NCI-H1417 (cell line): Measurements from ENCODE around the gene DYSF.

Source experiments
- DNase-seq, 3 experiments: peaks; one replicate each; lab custom pipeline; 2025; lab: John Stamatoyannopoulos, UW

DYSF gene

DNA sequence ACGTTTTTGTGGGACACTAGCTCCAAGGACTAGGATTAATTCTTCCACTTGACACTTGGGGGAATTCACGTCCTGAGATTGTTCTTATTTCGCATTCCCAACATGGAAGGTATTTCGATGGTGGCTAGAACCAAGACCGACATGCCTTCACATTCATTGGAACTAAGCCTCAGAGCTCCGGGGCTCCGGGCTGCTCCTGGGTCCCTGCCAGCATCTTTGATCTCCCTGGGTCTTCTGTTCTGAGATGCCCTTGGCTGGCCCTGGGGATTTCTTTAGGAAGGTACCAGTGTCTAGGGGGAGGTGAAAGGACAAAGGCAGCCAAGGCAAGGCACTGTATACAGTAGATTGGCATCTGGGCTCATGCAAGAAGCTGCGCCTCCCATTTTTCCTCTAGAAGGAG, 76.8 kb downstream of the DYSF start:
- DNase-seq = no peak

DNA sequence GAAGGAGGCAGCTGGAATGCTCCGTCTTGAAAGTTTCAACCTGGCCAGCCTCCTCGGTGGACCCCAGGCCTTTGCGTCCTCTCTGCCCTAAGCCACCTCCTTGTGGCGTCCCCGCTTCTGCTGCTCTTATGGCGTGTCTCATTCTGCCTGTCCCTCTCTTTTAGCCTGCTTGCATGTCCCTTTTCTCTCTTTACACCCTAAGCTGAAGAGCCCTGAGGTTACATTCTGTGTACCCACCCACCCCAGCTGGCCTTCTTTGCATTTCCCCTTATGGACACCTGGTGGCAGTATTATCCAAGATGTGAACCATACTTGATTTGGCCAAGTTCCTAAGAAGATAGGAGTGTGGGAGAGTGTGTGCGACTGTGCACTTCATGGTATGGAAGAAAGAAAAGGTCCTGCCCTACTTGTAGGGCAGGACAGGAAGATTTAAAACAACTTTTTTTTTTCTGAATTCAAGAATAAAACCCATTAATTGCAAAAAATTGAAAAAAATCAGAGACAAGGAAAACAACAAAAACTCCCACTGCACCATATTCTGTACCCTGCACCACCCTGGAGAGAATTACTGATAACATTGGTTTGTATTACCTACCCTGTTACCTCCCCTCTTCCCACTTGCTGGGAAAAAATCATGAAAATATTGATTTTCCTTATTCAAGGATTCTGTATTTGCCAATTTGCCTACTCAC, 77.4 kb downstream of the DYSF start:
- peak in 2 of 3 experiments; percentile 27 to 62 for DNase-seq

DNA sequence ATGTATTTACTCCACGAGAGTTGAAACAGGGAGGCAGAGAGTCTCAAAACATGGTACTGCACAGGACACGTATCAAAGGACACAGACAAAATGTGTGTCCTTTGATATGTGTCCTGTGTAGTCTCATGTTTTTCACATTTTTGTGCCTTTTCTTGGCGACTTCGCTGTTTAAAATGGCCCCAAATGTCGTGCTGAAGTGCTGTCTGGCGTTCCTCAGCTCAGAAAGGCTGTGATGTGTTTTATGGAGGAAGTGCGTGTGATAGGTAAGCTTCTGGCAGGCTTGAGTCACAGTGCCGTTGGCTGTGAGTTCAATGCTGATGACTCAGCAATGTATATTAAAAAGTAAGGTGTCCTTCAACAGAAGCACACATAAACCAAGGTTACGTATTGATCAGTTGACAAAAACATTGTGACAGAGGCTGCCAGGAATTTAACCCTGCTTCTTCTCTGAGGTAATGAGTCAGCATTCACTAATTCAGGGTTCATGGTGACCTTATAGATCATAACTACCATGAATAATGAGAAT, 78.2 kb downstream of the DYSF start:
- no peak for DNase-seq

DNA sequence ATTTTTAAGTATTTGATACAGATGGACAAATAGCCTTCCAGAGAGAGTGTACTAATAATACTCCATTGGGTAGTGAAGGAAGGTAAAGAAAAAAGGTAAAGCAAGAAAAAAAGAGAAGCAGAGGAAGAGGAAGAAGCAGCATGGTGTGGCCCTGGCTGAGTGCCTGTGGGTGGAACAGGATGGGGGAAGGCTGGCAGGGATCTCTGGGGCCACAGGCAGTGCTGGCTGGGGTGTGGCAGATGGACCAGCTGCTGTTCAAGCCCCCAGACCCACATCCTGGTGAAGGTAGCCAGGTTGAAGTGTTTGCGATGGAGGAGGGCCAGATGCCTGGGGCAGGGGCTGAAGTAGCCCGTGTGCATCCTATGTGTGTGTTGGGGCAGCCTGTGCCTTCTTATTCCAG, 79.0 kb downstream of the DYSF start:
- no peak for DNase-seq

DNA sequence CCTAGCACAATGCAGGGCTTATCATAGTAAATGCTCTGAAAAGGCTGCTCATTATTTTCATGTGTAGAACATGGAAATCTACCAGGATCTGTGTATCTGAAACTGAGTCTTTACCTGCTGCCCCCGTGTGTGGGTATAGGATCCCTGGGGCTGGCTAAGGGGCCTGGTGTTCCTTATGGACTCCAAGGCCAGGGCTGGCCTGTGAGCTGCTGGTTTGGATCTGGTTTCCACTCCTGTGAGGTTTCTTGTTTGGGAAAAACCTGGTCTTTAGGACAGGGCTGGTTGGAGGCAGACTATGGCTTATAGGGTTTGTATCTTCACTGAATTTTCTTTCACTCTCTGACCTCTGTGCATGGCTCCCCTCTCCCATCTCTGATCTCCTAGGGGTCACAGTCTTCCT, 80.8 kb downstream of the DYSF start:
- DNase-seq = no peak

DNA sequence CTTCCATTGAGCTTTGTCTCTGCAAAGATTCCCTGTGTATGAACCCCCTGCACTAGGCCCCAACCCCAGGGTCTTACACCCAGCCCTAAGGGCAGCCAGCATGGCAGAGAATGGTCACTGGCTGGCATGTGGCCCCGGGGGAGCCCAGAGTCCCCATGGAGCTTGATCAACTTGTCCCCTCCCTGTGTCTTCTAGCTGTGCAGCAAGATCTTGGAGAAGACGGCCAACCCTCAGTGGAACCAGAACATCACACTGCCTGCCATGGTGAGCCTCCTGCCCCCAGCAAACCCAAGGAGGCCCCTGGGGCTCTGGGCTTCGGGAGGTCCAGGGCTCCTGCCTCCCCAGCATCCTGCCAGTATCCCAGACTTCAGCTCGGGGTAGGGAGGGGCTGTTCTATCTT, 81.5 kb downstream of the DYSF start:
- DNase-seq = no peak

DNA sequence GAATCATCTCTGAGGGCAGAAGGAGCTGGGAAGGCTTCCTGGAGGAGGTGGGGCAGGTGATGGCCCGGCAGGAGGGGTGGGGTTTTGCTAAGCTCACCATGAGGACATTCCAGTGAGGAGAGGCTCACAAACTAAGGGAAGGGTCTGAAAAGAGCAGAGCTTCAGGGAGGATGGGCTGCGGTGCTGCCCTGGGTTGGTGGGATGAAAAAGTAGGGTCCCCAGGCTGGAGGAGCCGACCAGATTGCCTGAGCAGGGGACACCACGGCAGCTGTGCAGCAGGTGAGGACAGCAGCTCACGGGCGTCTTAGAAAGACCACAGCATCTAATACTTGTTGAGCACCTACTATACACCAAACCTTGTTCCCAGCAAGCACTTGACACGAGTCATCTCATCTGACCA, 82.2 kb downstream of the DYSF start:
- no peak for DNase-seq

DNA sequence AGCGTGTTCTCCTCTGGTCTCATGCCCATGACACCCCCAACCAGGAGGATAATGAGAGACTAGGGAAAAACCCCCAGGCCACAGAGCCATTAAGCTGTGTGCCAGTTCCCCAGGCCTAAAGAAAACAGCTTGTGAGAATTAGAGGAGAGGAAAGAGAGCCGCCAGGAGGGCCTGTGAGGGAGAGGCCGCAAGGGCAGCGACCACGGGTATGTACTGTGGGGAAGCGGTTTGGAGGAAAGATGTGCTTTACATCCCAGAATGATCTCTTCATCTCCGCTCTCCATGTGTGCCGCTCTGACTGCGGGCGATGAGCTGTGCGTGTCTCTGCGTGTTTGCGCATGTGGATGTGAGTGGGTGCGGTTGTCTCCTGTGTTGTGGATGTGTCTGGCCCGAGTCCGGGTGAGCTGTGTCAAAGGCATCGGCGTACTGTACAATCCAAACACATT, 82.9 kb downstream of the DYSF start:
- peak in 1 of 3 experiments; percentile 26 for DNase-seq

DNA sequence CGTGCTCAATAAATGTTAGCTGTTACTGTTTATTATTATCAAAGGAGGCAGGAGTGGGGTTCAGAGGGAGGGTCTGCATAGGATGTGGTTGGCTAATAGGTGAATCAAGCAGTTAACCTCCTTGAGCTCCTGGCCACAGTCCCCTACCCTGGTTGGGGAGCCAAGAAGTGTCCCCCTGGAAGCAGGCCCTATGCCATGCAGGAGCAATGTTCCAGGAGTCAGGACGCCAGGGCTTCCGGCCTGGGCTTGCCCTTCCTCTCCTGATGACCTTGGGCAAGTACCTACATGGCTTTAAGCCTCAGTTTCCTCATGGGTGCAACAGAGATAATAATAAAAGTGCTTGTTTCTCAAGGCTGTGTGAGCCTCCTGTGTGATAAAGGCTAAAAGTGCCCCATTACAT, 84.9 kb downstream of the DYSF start:
- no peak for DNase-seq

DNA sequence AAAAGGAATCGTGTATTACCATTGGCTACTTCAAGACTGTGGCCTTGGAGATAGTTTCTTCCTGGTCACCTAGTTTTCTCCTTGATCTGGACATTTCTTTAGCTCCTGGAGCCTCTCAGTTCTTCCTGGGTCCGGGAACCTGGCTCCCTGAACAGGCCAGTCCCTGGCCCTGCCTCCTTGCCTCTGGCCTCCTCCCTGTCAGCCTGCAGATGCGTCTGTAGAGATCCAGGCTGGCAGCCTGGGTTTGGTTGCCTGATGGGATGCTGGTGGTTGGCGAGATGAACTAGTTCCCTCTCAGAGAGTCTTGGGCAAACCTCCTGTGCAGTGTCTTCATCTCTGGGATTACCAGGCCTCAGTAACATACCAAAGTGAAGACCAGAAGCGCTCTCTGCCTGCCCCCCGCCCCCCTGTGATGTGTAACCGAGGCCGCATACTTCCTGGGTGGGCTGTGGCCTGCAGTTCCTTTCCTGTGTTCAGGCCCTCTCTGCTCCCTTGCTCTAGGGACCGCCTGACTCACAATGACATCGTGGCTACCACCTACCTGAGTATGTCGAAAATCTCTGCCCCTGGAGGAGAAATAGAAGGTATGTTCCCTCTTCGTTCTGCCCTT, 85.4 kb downstream of the DYSF start:
- no peak for DNase-seq

DNA sequence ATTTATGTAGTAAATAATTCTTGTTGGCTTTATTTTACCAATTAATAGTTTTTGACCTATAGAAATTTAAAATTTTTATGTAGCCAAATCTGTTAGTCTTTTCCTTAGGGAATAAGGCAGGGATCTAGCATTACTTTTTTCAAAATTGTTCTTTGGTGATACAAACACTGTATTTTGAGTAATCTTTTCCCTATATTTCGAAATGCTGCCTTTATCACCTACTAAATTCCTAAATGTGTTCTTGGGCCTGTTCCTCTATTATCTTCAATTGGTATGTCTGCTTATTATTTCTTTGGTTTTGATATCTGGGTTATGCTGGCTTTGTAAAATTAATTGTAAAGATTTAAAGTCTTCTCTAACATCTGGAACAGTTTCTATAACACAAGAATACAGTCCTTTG, 87.5 kb downstream of the DYSF start:
- no peak for DNase-seq

DNA sequence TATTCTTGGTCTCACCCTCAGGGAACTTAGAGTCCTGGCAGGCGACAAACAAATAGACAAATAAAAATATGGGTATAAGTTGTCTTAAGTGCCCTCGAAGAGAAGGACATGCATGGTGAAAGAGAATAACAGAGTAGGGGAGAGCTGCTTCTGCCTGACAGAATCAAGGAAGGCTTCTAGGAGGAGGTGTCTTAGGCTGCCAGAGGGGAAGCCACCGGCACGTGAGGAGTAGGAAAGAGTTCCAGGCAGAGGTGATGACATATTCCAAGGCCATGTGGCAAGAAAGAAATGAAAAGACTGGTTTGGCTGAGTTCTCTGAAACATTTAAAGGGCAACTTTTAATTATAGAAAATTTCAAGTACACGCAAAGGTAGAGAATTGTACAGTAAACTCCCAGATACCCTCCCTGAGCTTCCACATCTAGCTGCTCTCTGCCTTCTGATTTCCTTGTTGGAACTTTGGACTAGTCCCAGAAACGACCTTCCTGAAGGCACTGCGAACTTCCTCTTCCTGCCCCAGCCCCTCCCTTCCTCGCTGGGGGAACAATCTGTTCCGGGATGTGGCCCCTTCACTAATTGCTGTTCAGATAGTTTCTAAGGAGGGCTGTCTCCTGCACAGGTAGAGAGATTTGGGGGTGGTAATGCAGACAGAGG, 91.7 kb downstream of the DYSF start:
- no peak for DNase-seq

DNA sequence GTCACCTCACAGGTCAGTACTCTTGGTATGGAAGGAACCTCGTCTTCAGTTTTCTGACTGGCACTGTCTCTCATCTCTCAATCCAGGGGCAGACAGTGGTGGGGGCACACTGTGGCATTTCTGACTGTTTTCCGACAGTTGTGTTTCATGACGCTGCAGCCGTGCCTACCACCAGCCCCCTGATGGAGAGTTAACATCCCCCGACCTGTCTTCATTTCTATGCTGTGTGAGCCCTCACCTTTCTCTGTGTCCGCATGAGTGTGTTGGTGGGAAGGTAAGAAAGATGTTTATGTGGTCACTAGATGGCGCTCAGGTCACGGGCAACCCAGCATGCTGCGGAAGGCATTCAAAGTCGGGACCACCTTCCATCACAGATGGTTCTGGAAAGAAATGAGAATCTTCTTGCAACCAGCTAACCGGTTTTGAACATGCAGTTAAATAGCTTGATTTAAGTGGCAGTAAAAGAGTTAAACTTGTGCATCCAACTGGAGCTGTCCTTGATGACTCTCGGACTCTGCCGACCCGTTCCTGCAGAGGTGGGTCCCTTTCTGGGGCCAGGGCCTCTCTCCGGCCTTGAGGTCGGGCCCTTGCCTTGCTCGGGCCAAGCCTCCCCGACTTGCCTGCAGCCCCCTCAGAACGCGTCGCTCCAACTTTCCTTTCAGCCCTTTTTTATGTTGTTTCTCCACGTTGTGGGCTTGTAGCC, 92.4 kb downstream of the DYSF start:
- DNase-seq = peak; percentile 30 to 88 (median 61)

DNA sequence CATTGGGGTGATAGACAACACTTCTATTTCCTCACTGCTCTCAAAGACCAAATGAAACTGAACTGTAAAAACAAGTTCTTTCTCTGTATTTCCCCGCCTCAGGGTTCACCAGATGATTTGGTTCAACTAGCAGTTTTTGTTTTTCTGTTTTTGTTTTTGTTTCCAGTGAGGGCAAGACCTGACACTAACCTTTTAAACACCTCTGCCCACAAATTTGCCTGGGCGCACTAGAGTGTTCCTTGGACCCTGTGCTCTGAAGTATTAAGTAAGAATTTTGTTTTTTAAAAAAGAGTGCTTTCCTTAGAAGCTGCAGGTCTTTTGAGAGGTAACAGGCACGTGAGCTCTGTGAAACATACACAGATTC, 92.9 kb downstream of the DYSF start:
- no peak for DNase-seq

DNA sequence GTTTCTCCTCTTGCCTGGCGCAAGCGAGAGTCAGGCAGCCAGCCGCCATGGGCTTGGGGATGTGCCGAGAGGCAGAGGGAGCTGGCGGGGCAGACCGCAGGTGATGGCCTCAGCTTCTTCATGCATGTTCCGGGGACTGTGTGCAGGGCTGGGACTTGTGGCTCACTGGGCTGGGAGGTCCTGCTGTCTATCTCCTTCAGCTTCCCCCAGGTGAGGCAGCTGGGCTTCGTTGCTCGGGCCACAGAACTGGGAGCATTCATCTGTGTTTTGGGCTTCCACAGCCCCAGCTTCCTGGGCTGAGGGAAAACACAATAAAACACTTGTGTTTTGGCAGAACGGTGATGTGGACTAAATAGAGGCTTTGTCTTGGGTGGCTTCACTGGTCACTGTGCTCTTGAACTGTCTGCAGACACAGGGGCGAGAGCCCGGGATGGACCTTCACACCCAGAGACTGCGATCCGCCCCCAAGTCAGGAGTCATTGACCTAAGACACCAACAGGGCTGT, 93.5 kb downstream of the DYSF start:
- no peak for DNase-seq

DNA sequence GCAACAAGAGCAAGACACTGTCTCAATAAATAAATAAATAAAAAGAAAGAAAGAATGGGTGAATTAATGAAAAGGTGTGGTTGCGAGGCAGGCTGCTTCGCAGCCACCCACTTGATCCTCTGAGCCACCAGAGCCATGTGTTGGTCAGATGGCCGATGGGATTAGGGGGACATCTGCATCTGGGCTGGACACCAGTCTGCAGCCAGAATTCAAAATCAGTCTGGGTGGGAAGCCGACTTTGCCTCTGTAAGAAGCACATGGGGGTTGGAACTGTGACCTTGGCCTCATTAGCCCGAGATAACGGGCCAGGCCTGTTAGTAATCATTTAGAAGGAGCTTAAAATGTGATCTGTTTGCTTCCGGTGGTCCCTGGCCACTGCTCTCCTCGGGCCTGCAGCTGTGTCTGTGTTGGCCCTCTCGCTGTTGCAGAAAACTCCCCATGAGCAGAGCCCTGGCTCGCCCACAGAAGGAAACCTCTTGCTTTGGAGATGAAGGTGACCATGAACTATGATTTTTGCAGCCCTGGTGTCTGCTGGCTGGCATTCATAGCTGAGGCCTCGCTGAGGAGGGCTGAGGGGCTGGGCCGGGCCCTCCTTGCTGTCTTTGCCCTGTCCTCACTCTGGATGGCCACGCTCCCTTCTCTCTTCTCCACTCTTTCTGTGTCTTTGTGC, 94.4 kb downstream of the DYSF start:
- DNase-seq = no peak

DNA sequence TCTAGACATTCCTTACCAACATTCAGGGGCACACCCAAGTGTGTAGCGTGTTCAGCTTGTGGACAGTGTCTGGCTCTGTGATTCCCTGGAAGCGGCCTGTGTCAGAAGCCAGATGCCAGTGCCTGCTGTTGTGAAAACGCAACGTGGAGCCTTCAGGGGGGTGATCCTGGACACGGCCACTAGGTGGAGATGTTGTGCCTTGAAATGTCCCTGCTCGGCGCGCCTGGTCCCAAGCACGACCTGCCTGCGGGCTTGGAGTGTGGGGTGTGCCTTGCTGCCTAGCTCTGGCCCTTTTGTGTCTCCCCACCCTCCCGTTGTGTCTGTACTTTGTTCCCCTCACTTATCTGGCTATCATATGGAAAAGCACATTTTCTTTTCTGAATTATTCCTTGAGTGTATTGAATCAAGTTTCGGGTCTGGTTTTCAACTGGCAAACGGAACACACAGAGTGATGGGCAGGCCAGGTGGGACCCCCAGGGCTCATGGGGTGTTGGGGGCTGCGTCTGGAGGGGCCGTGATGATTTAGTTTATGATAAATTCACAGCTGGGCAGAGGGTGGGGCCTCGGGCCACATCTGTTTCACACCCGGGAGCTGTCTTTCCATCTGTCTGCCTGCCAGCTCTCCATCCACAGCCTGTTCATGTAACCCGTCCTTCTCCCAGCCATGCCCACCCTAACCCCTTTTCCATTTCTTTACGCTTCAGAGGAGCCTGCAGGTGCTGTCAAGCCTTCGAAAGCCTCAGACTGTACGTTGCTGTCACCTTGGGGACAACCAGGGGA, 95.5 kb downstream of the DYSF start:
- peak in 2 of 3 experiments; percentile 22 to 66 for DNase-seq

DNA sequence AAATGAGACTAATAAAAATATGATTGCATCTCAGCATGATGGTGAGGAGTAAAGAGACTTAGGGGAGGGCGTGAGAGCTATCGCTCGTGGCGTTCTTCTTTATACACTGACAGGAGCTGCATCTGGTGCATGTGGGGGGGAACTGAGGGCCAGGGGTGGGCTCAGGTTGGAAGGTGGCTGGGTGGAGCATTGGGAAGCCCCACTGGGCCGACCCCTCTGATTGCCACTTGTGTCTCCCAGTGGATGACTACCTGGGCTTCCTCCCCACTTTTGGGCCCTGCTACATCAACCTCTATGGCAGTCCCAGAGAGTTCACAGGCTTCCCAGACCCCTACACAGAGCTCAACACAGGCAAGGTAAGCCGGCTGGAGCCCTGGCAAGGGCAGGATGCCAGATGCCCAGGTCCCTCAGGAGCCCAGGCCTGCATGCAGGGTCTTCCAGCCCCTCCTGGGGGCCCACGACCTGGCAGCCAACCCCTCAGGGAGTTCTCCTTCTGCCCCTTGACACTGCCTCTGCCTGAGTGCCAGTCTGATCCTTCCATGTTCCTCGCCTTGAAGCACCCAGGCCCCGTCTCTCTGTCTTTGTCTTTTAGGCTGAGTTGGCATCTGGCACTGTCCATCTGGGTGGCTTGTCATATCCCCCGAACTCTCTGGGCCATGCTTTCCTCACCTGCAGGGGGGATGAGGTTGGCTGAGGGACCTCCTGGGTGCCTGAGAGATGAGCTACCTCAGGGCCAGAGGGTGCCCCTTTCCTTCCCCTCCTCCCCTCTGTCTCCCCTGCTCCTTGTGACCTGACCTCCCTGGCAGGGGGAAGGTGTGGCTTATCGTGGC, 97.7 kb downstream of the DYSF start:
- DNase-seq = no peak

DNA sequence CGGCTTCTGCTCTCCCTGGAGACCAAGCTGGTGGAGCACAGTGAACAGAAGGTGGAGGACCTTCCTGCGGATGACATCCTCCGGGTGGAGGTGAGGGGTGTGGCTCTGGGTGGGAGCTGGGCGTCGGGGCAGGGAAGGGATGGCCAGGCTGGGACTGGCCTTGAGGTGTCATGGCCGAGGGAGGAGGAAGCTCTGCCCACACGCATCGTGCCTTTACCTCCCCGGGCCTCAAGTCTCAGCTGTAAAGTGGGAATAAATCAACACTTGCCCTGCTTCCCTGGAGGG, 98.2 kb downstream of the DYSF start:
- no peak for DNase-seq

DNA sequence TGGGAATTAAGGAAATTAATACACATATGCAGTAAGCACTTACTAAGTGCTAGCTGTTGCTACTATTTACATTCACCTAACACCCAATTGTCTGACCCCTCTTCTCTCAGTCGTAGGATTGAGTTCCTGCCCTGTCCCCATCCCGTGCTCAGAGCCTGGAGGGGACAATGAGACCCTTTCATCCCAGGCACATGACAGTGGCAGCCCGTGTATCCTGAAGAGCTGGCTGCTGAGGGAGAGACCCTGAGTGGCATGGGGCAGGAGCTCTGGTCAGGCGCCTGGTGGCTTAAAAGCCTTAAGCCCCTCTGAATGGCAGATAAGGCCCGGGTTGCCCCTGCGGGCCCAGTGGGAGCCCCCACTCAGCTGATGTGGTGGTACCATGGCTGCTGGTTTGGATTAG, 99.0 kb downstream of the DYSF start:
- DNase-seq = no peak
